EH (cell line): ENCODE data around the gene TMEM120B.
A peak's percentile ranks its signal among the peaks of the same experiment; 100 is the strongest.
"Not testable (repeated sequence)": the region's sequence is repeated elsewhere in the genome, so short reads cannot be mapped to it uniquely, and the experiment has no call there.

Experiments used
- DNase-seq: peaks from one replicate; pipeline ENCODE4 v3.0.0-alpha.2; 2015; ENCODE audit warnings: low read depth

The TMEM120B gene

GRCh38 chr12:121712461-121713256 lies at the start of gene TMEM120B:
Gene TMEM120B, plus strand, starts transcription at chr12:121712752. Its CDS starts 144 bp downstream, at chr12:121712896.
- DNase-seq: peak; percentile 73

GRCh38 chr12:121663610-121663929 lies 49.0 kb upstream of the TMEM120B start:
- DNase-seq: no peak

- not testable (repeated sequence) for DNase-seq
Observed at GRCh38 chr12:121666829-121667228, 45.7 kb upstream of the TMEM120B start.

- DNase-seq: peak; percentile 44
Observed at GRCh38 chr12:121668750-121669520, 43.6 kb upstream of the TMEM120B start.

GRCh38 chr12:121669521-121669900 lies 43.0 kb upstream of the TMEM120B start, which contains the start of gene MORN3:
Gene MORN3, minus strand, starts transcription at chr12:121669654. Its CDS starts 171 bp downstream, at chr12:121669483.
- DNase-seq: no peak

- DNase-seq: peak; percentile 14
Observed at GRCh38 chr12:121673013-121673511, 39.5 kb upstream of the TMEM120B start.

GRCh38 chr12:121676190-121676589 lies 36.4 kb upstream of the TMEM120B start:
- DNase-seq: no peak

- no peak for DNase-seq
Observed at GRCh38 chr12:121678305-121678704, 34.2 kb upstream of the TMEM120B start.

- DNase-seq: peak; percentile 37
Observed at GRCh38 chr12:121678716-121679300, 33.7 kb upstream of the TMEM120B start.

GRCh38 chr12:121679661-121680197 lies 32.8 kb upstream of the TMEM120B start:
- DNase-seq: not testable (repeated sequence)

- no peak for DNase-seq
Observed at GRCh38 chr12:121688966-121689365, 23.6 kb upstream of the TMEM120B start.

GRCh38 chr12:121689430-121689829 lies 23.1 kb upstream of the TMEM120B start:
- DNase-seq: no peak

- DNase-seq: not testable (repeated sequence)
Observed at GRCh38 chr12:121692744-121693143, 19.8 kb upstream of the TMEM120B start.

GRCh38 chr12:121693155-121693687 lies 19.3 kb upstream of the TMEM120B start:
- DNase-seq: no peak

GRCh38 chr12:121697093-121697698 lies 15.4 kb upstream of the TMEM120B start:
- peak; percentile 51 for DNase-seq

- not testable (repeated sequence) for DNase-seq
Observed at GRCh38 chr12:121697861-121698260, 14.7 kb upstream of the TMEM120B start.

GRCh38 chr12:121701667-121702277 lies 10.8 kb upstream of the TMEM120B start:
- DNase-seq: no peak

- DNase-seq: no peak
Observed at GRCh38 chr12:121702944-121703343, 9.6 kb upstream of the TMEM120B start.

GRCh38 chr12:121705514-121705913 lies 7.0 kb upstream of the TMEM120B start:
- no peak for DNase-seq

- no peak for DNase-seq
Observed at GRCh38 chr12:121708313-121709063, 4.1 kb upstream of the TMEM120B start.
